Peyer's patch (tissue), 4 donors: Measurements from ENCODE around the gene PTBP2.

Experiments used
- POLR2A ChIP-seq, 2 donors: fragments of 450-650 bp; IDR thresholded peaks; one replicate each; pipeline ENCODE4 v1.5.1; 2017; ENCODE audit warnings: antibody characterized with exemption in 2 of 2, mild to moderate bottlenecking in 2 of 2, moderate library complexity in 2 of 2
- TF ChIP-seq, protein P1 (sequence below), 6 experiments: fragments of 450-650 bp in 4 of 6; fragments of 200-600 bp in 2 of 6; sonication (generic) in 1 of 6; IDR thresholded peaks; one replicate each; pipeline ENCODE4 v1.5.1; 2017 to 2019; ENCODE audit warnings: antibody characterized with exemption in 6 of 6, mild to moderate bottlenecking in 3 of 6, moderate library complexity in 1 of 6

DNA sequence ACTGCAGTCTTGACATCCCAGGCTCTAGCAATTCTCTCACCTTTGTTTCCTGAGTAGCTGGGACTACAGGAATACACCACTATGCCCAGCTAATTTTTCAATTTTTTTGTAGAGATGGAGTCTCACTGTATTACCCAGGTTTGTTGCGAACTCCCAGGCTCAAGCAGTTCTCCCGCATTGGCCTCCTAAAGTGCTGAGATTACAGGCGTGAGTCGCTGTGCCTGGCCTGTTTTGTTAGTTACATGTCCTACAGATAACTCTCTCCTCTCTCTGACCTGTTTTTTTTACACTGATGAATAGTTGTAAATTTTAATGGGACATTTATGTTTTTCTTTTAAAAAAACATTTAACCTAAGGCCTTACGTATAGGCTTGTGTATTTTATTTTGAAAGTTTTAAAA, 19.8 kb downstream of the PTBP2 start:
- TF ChIP-seq POLR2A (IDR thresholded peaks at IDR 0.05): no peak
- TF ChIP-seq, protein P1, sequence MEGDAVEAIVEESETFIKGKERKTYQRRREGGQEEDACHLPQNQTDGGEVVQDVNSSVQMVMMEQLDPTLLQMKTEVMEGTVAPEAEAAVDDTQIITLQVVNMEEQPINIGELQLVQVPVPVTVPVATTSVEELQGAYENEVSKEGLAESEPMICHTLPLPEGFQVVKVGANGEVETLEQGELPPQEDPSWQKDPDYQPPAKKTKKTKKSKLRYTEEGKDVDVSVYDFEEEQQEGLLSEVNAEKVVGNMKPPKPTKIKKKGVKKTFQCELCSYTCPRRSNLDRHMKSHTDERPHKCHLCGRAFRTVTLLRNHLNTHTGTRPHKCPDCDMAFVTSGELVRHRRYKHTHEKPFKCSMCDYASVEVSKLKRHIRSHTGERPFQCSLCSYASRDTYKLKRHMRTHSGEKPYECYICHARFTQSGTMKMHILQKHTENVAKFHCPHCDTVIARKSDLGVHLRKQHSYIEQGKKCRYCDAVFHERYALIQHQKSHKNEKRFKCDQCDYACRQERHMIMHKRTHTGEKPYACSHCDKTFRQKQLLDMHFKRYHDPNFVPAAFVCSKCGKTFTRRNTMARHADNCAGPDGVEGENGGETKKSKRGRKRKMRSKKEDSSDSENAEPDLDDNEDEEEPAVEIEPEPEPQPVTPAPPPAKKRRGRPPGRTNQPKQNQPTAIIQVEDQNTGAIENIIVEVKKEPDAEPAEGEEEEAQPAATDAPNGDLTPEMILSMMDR (IDR thresholded peaks at IDR 0.05): no peak
